Transverse colon (tissue), 4 donors: Measurements from ENCODE around the gene LRRC4C.

ENCODE experiments used
- CTCF ChIP-seq, 5 experiments: fragments of 200-600 bp in 3 of 5; fragments of 450-650 bp in 2 of 5; sonication (generic) in 3 of 5; IDR thresholded peaks; 1 replicate in 2 of 5; 2 replicates in 3 of 5; pipeline ENCODE4 v1.5.1; 2016 to 2017; ENCODE audit warnings: antibody characterized with exemption in 5 of 5, inconsistent platforms in 3 of 5, mild to moderate bottlenecking in 2 of 5, moderate library complexity in 1 of 5
- EP300 ChIP-seq: sonication (generic); formaldehyde crosslinking; IDR thresholded peaks from one replicate; pipeline ENCODE4 v1.6.1; 2017; ENCODE audit warnings: antibody characterized with exemption, low read depth
- POLR2A ChIP-seq: fragments of 450-650 bp; IDR thresholded peaks from one replicate; pipeline ENCODE4 v1.6.1; 2016; ENCODE audit warnings: antibody characterized with exemption, mild to moderate bottlenecking, moderate library complexity
- POLR2AphosphoS5 ChIP-seq, 3 donors: sonication (generic); formaldehyde crosslinking; IDR thresholded peaks; one replicate each; pipeline ENCODE4 v1.6.1; 2016; ENCODE audit warnings: antibody characterized with exemption in 3 of 3

- TF ChIP-seq POLR2AphosphoS5 (IDR thresholded peaks at IDR 0.05) (no peak), CTCF (IDR thresholded peaks at IDR 0.05) (no peak), EP300 (no peak), POLR2A (no peak)
These were observed 581.5 kb downstream of the LRRC4C start for GRCh38 chr11:40877981-40878380.
